HepG2 (cell line): ENCODE data around the gene POLR3E. TPM values are rescaled to one million over a fixed set of nuclear protein-coding genes. Genes with fewer than 3 reads are reported as not detected.

Source experiments
- EEA1 ChIP-seq: sonication (generic); formaldehyde crosslinking; IDR thresholded peaks from 2 replicates; pipeline ENCODE4 v1.5.1; 2020; ENCODE audit warnings: mild to moderate bottlenecking, missing genetic modification reagents, borderline replicate concordance
- EZH2 ChIP-seq: conservative IDR thresholded peaks from 2 replicates; pipeline ENCODE4 v1.6.1; 2012; ENCODE audit warnings: mild to moderate bottlenecking, low read depth, low read length, moderate library complexity
- FOXO1 ChIP-seq: sonication (generic); formaldehyde crosslinking; IDR thresholded peaks from 2 replicates; pipeline ENCODE4 v1.4.0; 2020; ENCODE audit warnings: missing genetic modification reagents
- HNRNPL ChIP-seq: fragments of 200-400 bp; formaldehyde crosslinking; IDR thresholded peaks from 2 replicates; pipeline ENCODE4 v1.6.1; 2017; ENCODE audit warnings: mild to moderate bottlenecking, low read depth, low read length
- JDP2 ChIP-seq: sonication (generic); formaldehyde crosslinking; IDR thresholded peaks from 2 replicates; pipeline ENCODE4 v1.8.1; 2022; ENCODE audit warnings: missing genetic modification reagents, borderline replicate concordance
- MATR3 ChIP-seq: sonication (generic); formaldehyde crosslinking; IDR thresholded peaks from 2 replicates; pipeline ENCODE4 v1.4.0; 2020; ENCODE audit warnings: missing genetic modification reagents
- MLLT10 ChIP-seq: sonication (generic); formaldehyde crosslinking; IDR thresholded peaks from 2 replicates; pipeline ENCODE4 v1.4.0; 2020; ENCODE audit warnings: missing genetic modification reagents
- MTF1 ChIP-seq: sonication (generic); formaldehyde crosslinking; IDR thresholded peaks from 2 replicates; pipeline ENCODE4 v1.5.0; 2020; ENCODE audit warnings: missing genetic modification reagents
- NR2C2 ChIP-seq: sonication (generic); formaldehyde crosslinking; IDR thresholded peaks from 2 replicates; pipeline ENCODE4 v1.4.0; 2020; ENCODE audit warnings: missing genetic modification reagents, mild to moderate bottlenecking, moderate library complexity, borderline replicate concordance
- NR2F1 ChIP-seq, 2 experiments: fragments of 450-650 bp in 1 of 2; formaldehyde crosslinking in 1 of 2; IDR thresholded peaks; 2 replicates each; pipeline versions ENCODE4 v1.5.0 to v1.6.1; 2016 to 2020; ENCODE audit warnings: mild to moderate bottlenecking in 1 of 2, missing compliant biosample characterization in 1 of 2, missing genetic modification reagents in 1 of 2, moderate library complexity in 1 of 2
- RARG ChIP-seq: sonication (generic); formaldehyde crosslinking; IDR thresholded peaks from 2 replicates; pipeline ENCODE4 v1.4.0; 2020; ENCODE audit warnings: low read depth, mild to moderate bottlenecking, missing genetic modification reagents
- SMAD3 ChIP-seq: sonication (generic); formaldehyde crosslinking; IDR thresholded peaks from 2 replicates; pipeline ENCODE4 v1.4.0; 2020; ENCODE audit warnings: missing genetic modification reagents
- SRSF9 ChIP-seq: fragments of 200-400 bp; formaldehyde crosslinking; IDR thresholded peaks from 2 replicates; pipeline ENCODE4 v1.6.1; 2018; ENCODE audit warnings: borderline replicate concordance, mild to moderate bottlenecking, low read depth, low read length; ENCODE audit not compliant: insufficient read depth, poor library complexity, severe bottlenecking
- ZBTB7B ChIP-seq: sonication (generic); formaldehyde crosslinking; IDR thresholded peaks from 2 replicates; pipeline ENCODE4 v1.4.0; 2020; ENCODE audit warnings: missing genetic modification reagents
- ZC3H4 ChIP-seq: sonication (generic); formaldehyde crosslinking; IDR thresholded peaks from 2 replicates; pipeline ENCODE4 v1.4.0; 2020; ENCODE audit warnings: missing genetic modification reagents, borderline replicate concordance
- ZNF138 ChIP-seq: sonication (generic); formaldehyde crosslinking; IDR thresholded peaks from 2 replicates; pipeline ENCODE4 v1.5.0; 2020; ENCODE audit warnings: mild to moderate bottlenecking, low read depth, missing genetic modification reagents
- ZNF207 ChIP-seq: fragments of 450-650 bp; IDR thresholded peaks from 2 replicates; pipeline ENCODE4 v1.6.1; 2016; ENCODE audit warnings: antibody characterized with exemption, borderline replicate concordance
- ZNF354B ChIP-seq: sonication (generic); formaldehyde crosslinking; IDR thresholded peaks from 2 replicates; pipeline ENCODE4 v1.8.0; 2022; ENCODE audit warnings: mild to moderate bottlenecking, missing genetic modification reagents
- ZNF839 ChIP-seq: sonication (generic); formaldehyde crosslinking; IDR thresholded peaks from 2 replicates; pipeline ENCODE4 v1.4.0; 2020; ENCODE audit warnings: missing genetic modification reagents, mild to moderate bottlenecking, borderline replicate concordance
- ZSCAN22 ChIP-seq: sonication (generic); formaldehyde crosslinking; IDR thresholded peaks from 2 replicates; pipeline ENCODE4 v1.4.0; 2020; ENCODE audit warnings: mild to moderate bottlenecking, missing genetic modification reagents
- polyA plus RNA-seq, 8 experiments: library from polyadenylated mRNA; depleted of rRNA in 3 of 8; stranded (reverse) in 7 of 8; unstranded in 1 of 8; fragments of >200 nt; fragmentation: Illumina TruSeq in 4 of 8; extraction: Trizol in 4 of 8; gene quantifications; 2 replicates each; pipeline versions ENCODE4 v1.2.1 to v1.2.3, GENCODE V29; 2011 to 2016; ENCODE audit warnings: low read depth in 4 of 8, missing spikeins in 1 of 8, mixed read lengths in 1 of 8; ENCODE audit not compliant: insufficient read depth in 1 of 8
- total RNA-seq, 5 experiments: library from RNA; depleted of rRNA; stranded (reverse); fragments of >200 nt; fragmentation: Illumina TruSeq; extraction: Trizol; gene quantifications; 2 replicates each; pipeline ENCODE4 v1.2.3, GENCODE V29; 2016; ENCODE audit warnings: low read depth in 1 of 5
- TF ChIP-seq, protein P1 (sequence below): sonication (generic); formaldehyde crosslinking; IDR thresholded peaks from 2 replicates; pipeline ENCODE4 v1.5.0; 2020; ENCODE audit warnings: missing genetic modification reagents
- TF ChIP-seq, protein P2 (sequence below): sonication (generic); formaldehyde crosslinking; conservative IDR thresholded peaks from 2 replicates; pipeline ENCODE4 v1.4.0; 2020; ENCODE audit warnings: missing genetic modification reagents
- TF ChIP-seq, protein P3 (sequence below): fragments of 450-650 bp; IDR thresholded peaks from 2 replicates; pipeline ENCODE4 v1.6.1; 2017
- TF ChIP-seq, protein P4 (sequence below): sonication (generic); formaldehyde crosslinking; IDR thresholded peaks from 2 replicates; pipeline ENCODE4 v1.8.0; 2022; ENCODE audit warnings: low read depth, missing genetic modification reagents

Gene POLR3E
- total and polyA plus RNA-seq, 2 of the 13 experiments (the other 11 are each of a cell fraction or from before 2014, with no cell fraction given), result 135 to 262 TPM

DNA sequence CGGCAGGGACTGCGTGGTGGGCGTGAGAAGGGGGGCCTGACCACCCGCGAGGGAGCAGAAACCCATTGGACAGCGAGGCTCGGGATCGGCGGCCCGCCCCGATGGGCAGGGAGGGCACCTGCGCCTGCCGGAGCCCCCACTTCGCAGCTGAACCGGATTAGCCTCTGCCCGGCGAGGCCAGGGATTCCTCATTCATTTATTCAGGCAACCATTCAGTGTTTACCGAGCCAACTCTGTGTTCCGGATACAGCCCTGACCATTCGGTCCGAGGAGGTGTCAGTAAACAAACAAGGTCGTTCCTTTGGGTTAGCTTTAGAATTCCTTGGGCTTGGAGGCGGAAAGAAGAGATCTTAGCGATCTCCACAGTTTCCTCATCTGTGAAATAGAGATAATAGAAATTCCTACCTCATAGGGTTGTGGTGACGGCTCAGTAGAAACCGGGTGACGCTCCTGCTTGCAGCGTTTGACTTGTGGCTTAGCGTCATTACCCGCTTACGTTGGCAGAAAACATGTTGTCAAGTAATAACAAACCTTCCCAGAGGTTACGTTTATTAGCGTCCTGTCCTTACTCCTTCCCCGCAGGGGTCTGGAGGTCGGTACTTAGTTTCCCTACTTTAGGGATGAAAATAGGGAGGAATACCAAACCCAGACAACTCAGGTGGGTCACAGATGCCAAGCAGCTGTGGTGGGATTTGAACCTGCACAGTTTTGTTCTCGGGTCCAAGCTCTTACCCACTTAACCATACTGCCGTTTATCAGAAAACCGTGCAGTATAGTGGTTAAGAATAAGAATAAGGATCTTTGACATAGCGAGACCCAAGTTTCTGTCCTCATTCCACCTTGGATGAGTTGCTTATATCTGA, 893 bp downstream of the POLR3E start (continued):
- TF ChIP-seq, protein P1, sequence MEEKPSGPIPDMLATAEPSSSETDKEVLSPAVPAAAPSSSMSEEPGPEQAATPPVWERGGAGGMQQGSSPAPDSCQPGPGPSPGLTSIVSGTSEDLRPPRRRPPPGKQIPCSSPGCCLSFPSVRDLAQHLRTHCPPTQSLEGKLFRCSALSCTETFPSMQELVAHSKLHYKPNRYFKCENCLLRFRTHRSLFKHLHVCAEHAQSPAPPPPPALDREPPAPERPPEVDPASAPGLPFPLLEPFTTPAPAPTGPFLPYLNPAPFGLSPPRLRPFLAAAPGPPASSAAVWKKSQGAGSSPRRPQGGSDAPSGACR (CRISPR knock-in tag), result 0 out of 2 replicates have a peak, but pooled peaks have one; percentile 60
- TF ChIP-seq, protein P2, sequence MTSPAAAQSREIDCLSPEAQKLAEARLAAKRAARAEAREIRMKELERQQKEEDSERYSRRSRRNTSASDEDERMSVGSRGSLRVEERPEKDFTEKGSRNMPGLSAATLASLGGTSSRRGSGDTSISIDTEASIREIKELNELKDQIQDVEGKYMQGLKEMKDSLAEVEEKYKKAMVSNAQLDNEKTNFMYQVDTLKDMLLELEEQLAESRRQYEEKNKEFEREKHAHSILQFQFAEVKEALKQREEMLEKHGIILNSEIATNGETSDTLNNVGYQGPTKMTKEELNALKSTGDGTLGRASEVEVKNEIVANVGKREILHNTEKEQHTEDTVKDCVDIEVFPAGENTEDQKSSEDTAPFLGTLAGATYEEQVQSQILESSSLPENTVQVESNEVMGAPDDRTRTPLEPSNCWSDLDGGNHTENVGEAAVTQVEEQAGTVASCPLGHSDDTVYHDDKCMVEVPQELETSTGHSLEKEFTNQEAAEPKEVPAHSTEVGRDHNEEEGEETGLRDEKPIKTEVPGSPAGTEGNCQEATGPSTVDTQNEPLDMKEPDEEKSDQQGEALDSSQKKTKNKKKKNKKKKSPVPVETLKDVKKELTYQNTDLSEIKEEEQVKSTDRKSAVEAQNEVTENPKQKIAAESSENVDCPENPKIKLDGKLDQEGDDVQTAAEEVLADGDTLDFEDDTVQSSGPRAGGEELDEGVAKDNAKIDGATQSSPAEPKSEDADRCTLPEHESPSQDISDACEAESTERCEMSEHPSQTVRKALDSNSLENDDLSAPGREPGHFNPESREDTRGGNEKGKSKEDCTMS, result no peak
- TF ChIP-seq JDP2 (no peak), NR2C2 (CRISPR knock-in tag) (no peak; the same call in 1 of the 2 replicates), SRSF9 (no peak), FOXO1 (CRISPR knock-in tag) (peak; percentile 42), SMAD3 (peak; percentile 90; the same call in 1 of the 2 replicates), ZNF138 (no peak; the same call in none of the 2 replicates), EZH2 (no peak), ZBTB7B (CRISPR knock-in tag) (peak; percentile 76), EEA1 (CRISPR knock-in tag) (0 out of 2 replicates have a peak, but pooled peaks have one; percentile 69), MTF1 (peak; percentile 74; the same call in 1 of the 2 replicates), ZC3H4 (CRISPR knock-in tag) (peak; percentile 91; the same call in 1 of the 2 replicates), MATR3 (CRISPR knock-in tag) (no peak), RARG (CRISPR knock-in tag) (peak; percentile 78; the same call in 1 of the 2 replicates), ZSCAN22 (no peak), MLLT10 (CRISPR knock-in tag) (no peak; the same call in 1 of the 2 replicates), ZNF354B (CRISPR knock-in tag) (no peak), ZNF839 (CRISPR knock-in tag) (no peak; the same call in 1 of the 2 replicates), ZNF207 (no peak), HNRNPL (no peak), NR2F1 (CRISPR knock-in tag; IDR thresholded peaks at IDR 0.05) (peak; percentile 25 to 58; a peak in 2 of 4 replicates)
- TF ChIP-seq, protein P3, sequence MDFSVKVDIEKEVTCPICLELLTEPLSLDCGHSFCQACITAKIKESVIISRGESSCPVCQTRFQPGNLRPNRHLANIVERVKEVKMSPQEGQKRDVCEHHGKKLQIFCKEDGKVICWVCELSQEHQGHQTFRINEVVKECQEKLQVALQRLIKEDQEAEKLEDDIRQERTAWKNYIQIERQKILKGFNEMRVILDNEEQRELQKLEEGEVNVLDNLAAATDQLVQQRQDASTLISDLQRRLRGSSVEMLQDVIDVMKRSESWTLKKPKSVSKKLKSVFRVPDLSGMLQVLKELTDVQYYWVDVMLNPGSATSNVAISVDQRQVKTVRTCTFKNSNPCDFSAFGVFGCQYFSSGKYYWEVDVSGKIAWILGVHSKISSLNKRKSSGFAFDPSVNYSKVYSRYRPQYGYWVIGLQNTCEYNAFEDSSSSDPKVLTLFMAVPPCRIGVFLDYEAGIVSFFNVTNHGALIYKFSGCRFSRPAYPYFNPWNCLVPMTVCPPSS, result no peak
- TF ChIP-seq, protein P4, sequence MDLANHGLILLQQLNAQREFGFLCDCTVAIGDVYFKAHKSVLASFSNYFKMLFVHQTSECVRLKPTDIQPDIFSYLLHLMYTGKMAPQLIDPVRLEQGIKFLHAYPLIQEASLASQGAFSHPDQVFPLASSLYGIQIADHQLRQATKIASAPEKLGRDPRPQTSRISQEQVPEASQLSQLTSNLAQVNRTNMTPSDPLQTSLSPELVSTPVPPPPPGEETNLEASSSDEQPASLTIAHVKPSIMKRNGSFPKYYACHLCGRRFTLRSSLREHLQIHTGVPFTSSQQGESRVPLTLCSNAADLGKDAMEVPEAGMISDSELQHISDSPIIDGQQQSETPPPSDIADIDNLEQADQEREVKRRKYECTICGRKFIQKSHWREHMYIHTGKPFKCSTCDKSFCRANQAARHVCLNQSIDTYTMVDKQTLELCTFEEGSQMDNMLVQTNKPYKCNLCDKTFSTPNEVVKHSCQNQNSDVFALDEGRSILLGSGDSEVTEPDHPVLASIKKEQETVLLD, result no peak
